GM12872 (cell line): Measurements from ENCODE around the gene SPINT3.
A peak's percentile ranks its signal among the peaks of the same experiment; 100 is the strongest.

Experiments
- CTCF ChIP-seq: IDR thresholded peaks from 3 replicates; pipeline ENCODE4 v1.5.1; 2011; ENCODE audit warnings: low read depth, mild to moderate bottlenecking, low read length, moderate library complexity; ENCODE audit not compliant: insufficient read depth

SPINT3 gene

GRCh38 chr20:45545754-45546453 lies 30.5 kb upstream of the SPINT3 start:
- TF ChIP-seq CTCF = 0 out of 3 replicates have a peak, but pooled peaks have one; percentile 11

GRCh38 chr20:45545351-45545750 lies 29.9 kb upstream of the SPINT3 start:
- no peak for TF ChIP-seq CTCF

- TF ChIP-seq CTCF = no peak
Observed at GRCh38 chr20:45539382-45539781, 24.0 kb upstream of the SPINT3 start, which contains the start of gene WFDC6. Gene WFDC6, minus strand, starts transcription at chr20:45539482. Its CDS starts 75 bp downstream, at chr20:45539407.

GRCh38 chr20:45538209-45538799 lies 22.9 kb upstream of the SPINT3 start:
- TF ChIP-seq CTCF = no peak

GRCh38 chr20:45527294-45527693 lies 11.9 kb upstream of the SPINT3 start:
- TF ChIP-seq CTCF = no peak

- TF ChIP-seq CTCF = no peak
Observed at GRCh38 chr20:45523821-45524220, 8.4 kb upstream of the SPINT3 start.

- TF ChIP-seq CTCF = no peak
Observed at GRCh38 chr20:45518282-45518681, 2.9 kb upstream of the SPINT3 start.
